PFSK-1 (cell line): ENCODE results near the gene GLI2.

Source experiments
- FOXP2 ChIP-seq: optimal IDR thresholded peaks from 2 replicates; pipeline ENCODE3; 2011; ENCODE audit warnings: borderline replicate concordance, control low read depth, inconsistent platforms; ENCODE audit not compliant: insufficient read depth; ENCODE audit errors: extremely low read length, extremely low read depth
- POLR2AphosphoS5 ChIP-seq: IDR thresholded peaks from 2 replicates; pipeline ENCODE4 v1.6.1; 2012; ENCODE audit warnings: low read depth, mild to moderate bottlenecking, control low read depth, low read length, moderate library complexity
- SIN3A ChIP-seq: IDR thresholded peaks from 2 replicates; pipeline ENCODE4 v1.6.1; 2012; ENCODE audit warnings: mild to moderate bottlenecking, low read length, moderate library complexity, borderline replicate concordance; ENCODE audit not compliant: insufficient read depth
- TAF1 ChIP-seq: IDR thresholded peaks from 2 replicates; pipeline ENCODE4 v1.6.1; 2012; ENCODE audit warnings: low read length, control low read depth, borderline replicate concordance; ENCODE audit not compliant: insufficient read depth
- TF ChIP-seq, protein P1 (sequence below), 2 experiments: IDR thresholded peaks; 2 replicates each; pipeline versions ENCODE4 v1.6.1 to v1.8.0; 2011 to 2012; ENCODE audit warnings: low read depth in 2 of 2, low read length in 2 of 2, control low read depth in 1 of 2, inconsistent platforms in 1 of 2, mild to moderate bottlenecking in 1 of 2, moderate library complexity in 1 of 2; ENCODE audit not compliant: insufficient read depth in 1 of 2

Gene GLI2

DNA sequence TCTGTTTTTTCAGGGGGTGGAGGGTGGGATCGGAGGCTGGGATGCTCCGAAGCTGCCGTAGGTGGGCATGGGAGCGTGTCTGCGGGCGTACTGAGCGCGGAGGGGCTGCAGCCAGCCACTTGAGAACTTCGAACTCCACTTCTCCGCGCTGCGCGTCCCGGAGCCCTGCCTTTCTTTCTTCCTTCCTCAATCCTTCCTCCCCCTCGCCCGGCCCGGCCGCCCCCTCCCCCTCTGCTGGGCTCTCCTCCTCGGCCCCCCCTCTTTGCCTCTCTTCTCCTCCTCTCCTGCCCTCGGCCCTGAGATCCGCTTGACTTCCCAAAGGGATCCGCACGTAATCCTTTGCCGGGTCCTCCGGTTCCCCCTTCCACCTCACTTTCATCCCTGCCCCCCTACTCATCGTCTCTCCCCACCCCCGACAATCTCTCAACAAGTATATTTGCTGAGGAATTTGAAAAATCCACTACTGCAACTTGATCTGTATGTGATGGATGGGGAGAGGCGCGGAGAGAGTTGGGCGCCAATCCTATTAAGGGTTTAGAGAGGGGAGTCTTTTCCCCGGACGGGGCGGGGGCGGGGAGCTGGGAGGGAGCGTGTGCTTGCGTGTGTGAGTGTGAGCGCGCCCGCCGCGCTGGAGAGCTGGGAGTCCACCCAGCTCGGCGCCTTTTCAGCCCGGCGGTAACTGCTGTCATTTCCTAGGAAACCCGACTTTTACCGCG lies 1.1 kb downstream of the GLI2 start:
- no peak for TF ChIP-seq TAF1
- no peak for TF ChIP-seq POLR2AphosphoS5
- TF ChIP-seq SIN3A = no peak
- TF ChIP-seq, protein P1, sequence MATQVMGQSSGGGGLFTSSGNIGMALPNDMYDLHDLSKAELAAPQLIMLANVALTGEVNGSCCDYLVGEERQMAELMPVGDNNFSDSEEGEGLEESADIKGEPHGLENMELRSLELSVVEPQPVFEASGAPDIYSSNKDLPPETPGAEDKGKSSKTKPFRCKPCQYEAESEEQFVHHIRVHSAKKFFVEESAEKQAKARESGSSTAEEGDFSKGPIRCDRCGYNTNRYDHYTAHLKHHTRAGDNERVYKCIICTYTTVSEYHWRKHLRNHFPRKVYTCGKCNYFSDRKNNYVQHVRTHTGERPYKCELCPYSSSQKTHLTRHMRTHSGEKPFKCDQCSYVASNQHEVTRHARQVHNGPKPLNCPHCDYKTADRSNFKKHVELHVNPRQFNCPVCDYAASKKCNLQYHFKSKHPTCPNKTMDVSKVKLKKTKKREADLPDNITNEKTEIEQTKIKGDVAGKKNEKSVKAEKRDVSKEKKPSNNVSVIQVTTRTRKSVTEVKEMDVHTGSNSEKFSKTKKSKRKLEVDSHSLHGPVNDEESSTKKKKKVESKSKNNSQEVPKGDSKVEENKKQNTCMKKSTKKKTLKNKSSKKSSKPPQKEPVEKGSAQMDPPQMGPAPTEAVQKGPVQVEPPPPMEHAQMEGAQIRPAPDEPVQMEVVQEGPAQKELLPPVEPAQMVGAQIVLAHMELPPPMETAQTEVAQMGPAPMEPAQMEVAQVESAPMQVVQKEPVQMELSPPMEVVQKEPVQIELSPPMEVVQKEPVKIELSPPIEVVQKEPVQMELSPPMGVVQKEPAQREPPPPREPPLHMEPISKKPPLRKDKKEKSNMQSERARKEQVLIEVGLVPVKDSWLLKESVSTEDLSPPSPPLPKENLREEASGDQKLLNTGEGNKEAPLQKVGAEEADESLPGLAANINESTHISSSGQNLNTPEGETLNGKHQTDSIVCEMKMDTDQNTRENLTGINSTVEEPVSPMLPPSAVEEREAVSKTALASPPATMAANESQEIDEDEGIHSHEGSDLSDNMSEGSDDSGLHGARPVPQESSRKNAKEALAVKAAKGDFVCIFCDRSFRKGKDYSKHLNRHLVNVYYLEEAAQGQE (IDR thresholded peaks at IDR 0.05; ENCODE audit: insufficient read depth in 1 of 2, low read depth in 2 of 2, low read length in 2 of 2) = no peak
- no peak for TF ChIP-seq FOXP2

DNA sequence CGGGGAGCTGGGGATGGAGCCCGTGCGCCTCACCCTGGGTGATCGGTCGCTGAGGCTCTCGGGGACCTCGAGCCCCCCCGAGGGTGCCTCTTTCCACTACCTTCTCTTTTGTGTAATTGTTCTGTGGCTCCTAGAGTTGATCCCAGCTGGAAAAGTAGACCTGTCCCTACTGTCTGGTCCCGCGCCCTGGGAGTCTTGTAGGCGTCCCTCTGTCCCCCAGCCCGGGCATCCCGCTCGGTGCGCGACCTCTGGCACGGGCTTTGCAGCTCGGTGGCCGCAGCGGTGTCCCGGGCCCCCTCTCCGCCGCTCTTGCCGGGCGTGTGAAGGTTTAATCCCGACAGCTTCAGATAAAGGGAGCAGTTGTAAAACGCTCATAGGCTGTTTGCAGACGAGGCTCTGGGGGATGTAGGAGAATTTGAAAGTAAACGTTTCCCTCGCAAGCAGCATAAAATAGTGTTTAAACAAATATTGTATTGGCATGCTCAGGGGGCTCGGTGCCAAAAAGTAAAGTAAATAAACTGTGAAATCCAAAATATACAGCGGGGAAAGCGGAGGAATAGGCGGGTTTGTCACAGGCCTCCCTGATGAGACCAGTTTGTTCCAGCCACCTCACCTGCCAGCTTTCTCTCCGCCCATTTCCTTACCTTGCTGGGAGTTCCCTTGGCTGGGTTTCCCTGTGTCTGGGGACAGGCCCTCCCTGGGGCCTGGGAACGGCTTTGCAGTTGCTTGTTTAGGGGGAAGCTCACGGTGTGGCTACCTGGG lies 1.9 kb downstream of the GLI2 start:
- TF ChIP-seq POLR2AphosphoS5 (no peak), TAF1 (no peak), SIN3A (no peak), FOXP2 (no peak)
- TF ChIP-seq, protein P1 (IDR thresholded peaks at IDR 0.05; ENCODE audit: insufficient read depth in 1 of 2, low read depth in 2 of 2, low read length in 2 of 2) = no peak

DNA sequence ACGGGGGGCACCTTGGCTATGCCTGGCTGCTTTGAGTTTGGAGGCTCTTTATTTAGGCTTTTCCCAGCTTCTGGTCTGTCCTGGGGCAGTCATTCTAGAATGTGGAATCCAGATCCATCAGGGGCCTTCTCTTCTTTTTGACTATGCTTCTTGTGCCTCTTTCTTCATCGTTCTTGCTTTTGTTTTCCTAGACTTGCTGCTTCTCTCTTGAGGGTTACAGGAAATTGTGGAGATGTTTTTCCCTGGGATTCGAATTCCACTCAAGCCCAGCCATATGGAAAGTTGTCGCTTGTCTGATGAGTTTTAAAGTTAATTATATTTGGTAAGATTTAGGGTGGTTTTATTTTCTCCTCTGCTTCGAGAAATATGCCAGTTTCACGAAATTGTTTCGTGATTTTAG lies 2.4 kb downstream of the GLI2 start:
- TF ChIP-seq SIN3A = no peak
- TF ChIP-seq FOXP2 = no peak
- TF ChIP-seq TAF1 = no peak
- no peak for TF ChIP-seq POLR2AphosphoS5
- TF ChIP-seq, protein P1 (IDR thresholded peaks at IDR 0.05; ENCODE audit: insufficient read depth in 1 of 2, low read depth in 2 of 2, low read length in 2 of 2) = no peak

DNA sequence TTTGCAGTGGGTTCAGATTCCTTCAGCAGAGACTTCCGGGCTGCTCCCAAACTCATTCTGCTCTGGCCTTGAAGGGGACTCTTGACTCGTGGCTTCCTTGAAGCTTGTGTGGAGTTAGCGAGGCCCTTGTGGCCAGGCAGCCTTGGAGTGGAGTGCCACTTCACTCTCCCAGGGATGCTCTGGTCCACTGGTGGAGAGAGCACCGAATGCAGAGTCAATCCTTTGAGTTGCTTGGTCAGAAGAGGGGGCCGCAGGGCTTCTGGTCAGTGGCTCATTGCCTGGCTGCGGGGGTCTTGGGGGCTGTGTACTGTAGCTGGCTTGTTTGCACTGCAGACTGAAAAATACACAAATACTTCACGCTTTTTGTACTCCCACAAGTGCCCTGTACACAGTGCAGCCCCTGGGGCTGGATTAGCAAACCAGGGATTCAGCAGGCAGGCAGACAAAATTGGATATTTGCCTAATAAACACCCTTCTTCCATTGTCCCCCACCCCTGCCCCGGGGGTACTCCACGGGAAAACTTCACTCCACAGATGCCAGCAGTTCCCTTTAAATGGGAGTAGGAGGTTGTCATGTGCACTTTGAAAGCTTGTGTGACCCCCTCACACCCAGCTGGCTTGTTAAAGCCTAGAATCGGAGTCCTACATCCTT lies 3.2 kb downstream of the GLI2 start:
- TF ChIP-seq SIN3A (no peak), TAF1 (no peak), FOXP2 (no peak), POLR2AphosphoS5 (no peak)
- TF ChIP-seq, protein P1 (IDR thresholded peaks at IDR 0.05; ENCODE audit: insufficient read depth in 1 of 2, low read depth in 2 of 2, low read length in 2 of 2) = no peak
